Ishikawa (cell line): Measurements from ENCODE around the gene MACROH2A2.

Source experiments
- CEBPB ChIP-seq: IDR thresholded peaks from 2 replicates; pipeline ENCODE4 v1.6.1; 2012
- CREB1 ChIP-seq: IDR thresholded peaks from 2 replicates; pipeline ENCODE4 v1.6.1; 2012; ENCODE audit warnings: low read depth
- EGR1 ChIP-seq: IDR thresholded peaks from 2 replicates; pipeline ENCODE4 v1.6.1; 2012
- EP300 ChIP-seq: IDR thresholded peaks from 2 replicates; pipeline ENCODE4 v1.6.1; 2012; ENCODE audit warnings: borderline replicate concordance
- FOXM1 ChIP-seq: IDR thresholded peaks from 2 replicates; pipeline ENCODE4 v1.6.1; 2012; ENCODE audit warnings: low read depth, borderline replicate concordance
- MAX ChIP-seq: IDR thresholded peaks from 2 replicates; pipeline ENCODE4 v1.6.1; 2012
- NFIC ChIP-seq: IDR thresholded peaks from 2 replicates; pipeline ENCODE4 v1.6.1; 2012
- RAD21 ChIP-seq: IDR thresholded peaks from 2 replicates; pipeline ENCODE4 v1.6.1; 2012; ENCODE audit warnings: low read depth
- REST ChIP-seq: IDR thresholded peaks from 2 replicates; pipeline ENCODE4 v1.6.1; 2012; ENCODE audit warnings: low read depth, mild to moderate bottlenecking
- TAF1 ChIP-seq: IDR thresholded peaks from 2 replicates; pipeline ENCODE4 v1.6.1; 2012; ENCODE audit warnings: low read depth, mild to moderate bottlenecking
- TCF12 ChIP-seq: IDR thresholded peaks from 2 replicates; pipeline ENCODE4 v1.6.1; 2012; ENCODE audit warnings: low read depth
- TEAD4 ChIP-seq: IDR thresholded peaks from 2 replicates; pipeline ENCODE4 v1.6.1; 2012
- USF1 ChIP-seq: IDR thresholded peaks from 2 replicates; pipeline ENCODE4 v1.6.1; 2012
- YY1 ChIP-seq: IDR thresholded peaks from 2 replicates; pipeline ENCODE4 v1.6.1; 2012; ENCODE audit warnings: low read depth
- ZBTB7A ChIP-seq: IDR thresholded peaks from 2 replicates; pipeline ENCODE4 v1.6.1; 2012; ENCODE audit warnings: low read depth

Gene MACROH2A2

GRCh38 chr10:70067586-70067985 lies 14.9 kb downstream of the MACROH2A2 start:
- TF ChIP-seq EGR1 (no peak), NFIC (no peak), ZBTB7A (no peak), MAX (no peak), TEAD4 (no peak), CEBPB (no peak), FOXM1 (no peak), USF1 (no peak), YY1 (no peak), TAF1 (no peak), TCF12 (no peak), CREB1 (no peak), EP300 (no peak), REST (no peak), RAD21 (no peak)

- TF ChIP-seq ZBTB7A (no peak), FOXM1 (no peak), RAD21 (no peak), CREB1 (no peak), MAX (no peak), EP300 (no peak), EGR1 (no peak), REST (no peak), TEAD4 (no peak), CEBPB (no peak), YY1 (no peak)
Observed at GRCh38 chr10:70068925-70069324, 16.3 kb downstream of the MACROH2A2 start.

- TF ChIP-seq CEBPB (no peak), NFIC (no peak), TEAD4 (no peak), TCF12 (no peak), YY1 (no peak), USF1 (no peak), EGR1 (no peak), TAF1 (no peak), EP300 (no peak), RAD21 (no peak), FOXM1 (no peak), REST (no peak), MAX (no peak)
Observed at GRCh38 chr10:70069346-70069745, 16.7 kb downstream of the MACROH2A2 start.

GRCh38 chr10:70070834-70071233 lies 18.2 kb downstream of the MACROH2A2 start:
- TF ChIP-seq REST (no peak), TEAD4 (no peak), MAX (no peak), RAD21 (no peak), CEBPB (no peak)
